ENCODE results near the gene MRPL42.

MRPL42 gene

GRCh38 chr12:93500667-93501066 is 33.4 kb downstream of the MRPL42 start:
- DNase-seq, result no peak

DNA sequence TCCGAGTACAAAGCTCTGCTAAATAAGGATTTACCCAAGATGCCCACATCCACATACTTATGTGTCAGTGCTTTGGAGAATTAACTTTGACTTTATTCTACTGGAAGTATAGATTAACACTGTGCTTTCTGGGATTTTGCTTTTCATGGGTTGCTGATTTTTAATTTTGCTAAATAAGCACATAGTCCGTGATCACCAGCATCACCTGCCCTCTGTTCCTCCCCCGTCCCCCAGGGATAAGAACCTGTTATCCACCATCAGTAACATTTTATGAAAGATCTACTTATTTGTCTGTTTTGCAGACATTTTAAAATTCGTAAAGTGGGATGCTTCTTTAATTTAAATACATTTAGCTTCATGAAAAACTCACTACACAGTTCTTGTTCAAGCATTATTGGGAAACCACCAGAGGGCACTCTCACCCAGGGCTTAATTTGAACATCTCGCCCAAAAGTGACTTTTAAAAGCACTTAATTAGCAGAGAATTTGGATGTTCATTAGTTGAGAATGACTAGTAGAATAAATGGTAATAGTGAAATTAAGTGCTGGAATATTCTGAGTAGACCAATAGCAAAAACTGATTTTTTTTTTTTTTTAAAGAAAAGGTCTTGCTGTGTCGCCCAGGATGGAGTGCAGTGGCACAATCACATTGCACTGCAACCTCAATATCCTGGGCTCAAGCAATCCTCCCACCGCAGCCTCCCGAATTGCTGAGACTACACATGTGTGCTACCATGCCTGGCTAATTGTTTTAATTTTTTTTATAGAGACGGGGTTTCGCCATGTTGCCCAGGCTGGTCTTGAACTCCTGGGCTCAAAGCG is 35.7 kb downstream of the MRPL42 start:
- DNase-seq, result peak; percentile 55 to 73

DNA sequence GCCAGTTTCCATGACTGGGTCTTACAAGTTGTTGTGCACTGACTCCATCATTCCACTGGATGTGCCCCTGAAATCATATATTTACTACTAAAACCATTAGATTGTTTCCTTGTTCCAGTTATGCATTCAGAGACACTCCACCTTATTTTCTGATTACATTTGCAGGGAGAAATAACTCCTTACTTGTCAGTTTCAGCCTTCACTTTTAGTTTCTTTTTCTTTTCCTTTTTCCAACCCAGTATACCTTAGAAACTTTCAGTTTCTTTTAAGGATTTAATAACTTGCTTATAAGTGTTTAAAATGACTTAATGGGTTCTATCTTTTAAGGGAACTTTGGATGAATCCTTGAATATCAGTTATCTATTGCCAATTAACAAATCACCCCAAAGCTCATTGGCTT is 39.9 kb downstream of the MRPL42 start:
- DNase-seq, result no peak

GRCh38 chr12:93509506-93509905 is 42.2 kb downstream of the MRPL42 start:
- no peak for DNase-seq

DNA sequence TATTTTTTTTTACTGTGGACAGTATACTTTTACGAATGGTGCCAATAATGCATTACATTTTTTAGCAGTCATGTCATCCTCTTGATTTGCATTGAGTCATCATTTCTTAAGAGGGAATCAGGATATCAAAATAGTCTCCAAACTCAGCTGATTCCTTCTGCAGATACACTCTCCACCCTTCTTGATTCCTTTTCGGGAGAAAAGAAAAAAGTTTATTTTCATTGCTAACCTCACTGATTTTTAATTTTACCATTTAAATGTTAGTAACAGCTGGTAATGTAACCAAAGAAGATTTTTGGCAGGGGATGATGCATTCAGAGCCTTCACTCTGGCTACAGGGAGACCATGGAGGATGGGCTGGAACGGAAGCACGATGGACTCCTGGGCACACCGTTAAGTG is 47.5 kb downstream of the MRPL42 start:
- no peak for DNase-seq

GRCh38 chr12:93518725-93519124 is 51.4 kb downstream of the MRPL42 start:
- no peak for DNase-seq

GRCh38 chr12:93519859-93520258 is 52.5 kb downstream of the MRPL42 start:
- DNase-seq, result no peak

DNA sequence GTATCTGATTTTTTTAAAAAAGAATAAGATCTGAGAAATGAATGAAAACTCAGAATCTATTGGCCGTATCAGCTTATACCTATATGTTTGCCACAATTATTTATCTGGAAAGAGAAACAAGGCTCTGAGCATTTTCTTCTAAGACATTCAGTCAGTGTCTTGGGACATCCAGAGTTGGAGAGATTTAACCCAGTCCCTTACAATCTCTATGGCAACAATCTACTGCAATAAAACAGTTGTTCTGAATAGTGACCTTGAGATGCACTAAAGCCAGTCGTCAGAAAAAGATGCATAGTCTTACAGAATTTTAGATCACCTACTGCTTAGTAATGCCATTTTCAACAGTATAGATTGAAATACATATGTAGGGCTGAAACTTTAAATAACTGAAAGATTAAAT is 53.1 kb downstream of the MRPL42 start:
- DNase-seq, result no peak

GRCh38 chr12:93521225-93522080 is 54.1 kb downstream of the MRPL42 start:
- no peak for DNase-seq

DNA sequence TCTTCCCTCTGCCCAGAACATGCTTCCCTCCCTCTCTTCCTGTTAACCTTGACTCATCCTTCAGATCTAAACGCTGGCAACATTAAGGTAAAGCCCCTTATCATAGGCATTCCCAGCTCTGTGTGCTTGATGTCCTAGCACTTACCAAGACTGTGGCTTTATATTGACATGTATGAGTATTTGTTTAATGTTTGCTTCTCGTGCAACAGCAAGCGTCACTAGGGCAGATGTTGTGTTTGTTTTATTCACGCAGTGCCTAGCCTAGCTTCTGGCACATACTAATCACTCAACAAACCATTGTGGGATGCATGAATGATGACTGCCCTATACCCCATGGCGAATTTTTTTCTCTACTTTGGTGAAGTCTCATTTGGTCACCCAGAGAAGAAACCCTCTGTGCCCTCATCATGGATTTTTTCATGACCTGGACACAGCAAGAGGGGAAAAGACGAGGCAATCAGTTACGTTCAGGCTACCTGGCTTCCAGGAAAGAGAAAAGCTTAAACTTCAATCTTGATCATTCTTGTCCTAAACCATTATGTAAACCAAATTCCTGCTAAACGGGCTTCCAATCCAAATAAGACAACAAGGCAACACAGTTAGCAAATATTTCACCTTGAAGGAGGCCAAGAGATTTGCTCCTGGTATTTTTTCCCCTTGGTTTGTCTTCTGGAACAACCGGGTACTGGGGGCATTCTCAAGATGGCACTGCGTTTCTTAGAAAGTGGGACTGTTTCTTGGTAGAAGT is 57.2 kb downstream of the MRPL42 start:
- DNase-seq, result no peak

- no peak for DNase-seq
Measured at GRCh38 chr12:93526786-93527428, 59.6 kb downstream of the MRPL42 start.

DNA sequence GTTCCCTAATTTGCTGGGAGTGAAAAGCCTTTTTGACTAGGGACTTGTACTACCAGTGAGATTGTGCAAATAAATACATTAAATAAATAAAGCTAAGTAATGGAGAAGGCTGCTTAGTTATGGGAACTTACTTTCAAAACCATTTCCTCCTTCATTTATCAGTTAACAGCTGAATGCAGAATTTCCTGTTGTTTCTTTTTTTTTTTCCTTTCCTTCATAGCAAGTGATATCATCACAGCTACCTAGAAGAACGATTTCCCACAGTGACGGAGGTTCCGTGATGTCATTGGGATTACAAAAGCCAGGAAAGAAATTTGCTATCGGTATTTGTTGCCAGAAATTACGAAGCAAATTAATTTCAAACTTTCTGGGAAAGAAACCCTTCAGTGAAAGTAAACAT is 63.0 kb downstream of the MRPL42 start:
- DNase-seq, result no peak

DNA sequence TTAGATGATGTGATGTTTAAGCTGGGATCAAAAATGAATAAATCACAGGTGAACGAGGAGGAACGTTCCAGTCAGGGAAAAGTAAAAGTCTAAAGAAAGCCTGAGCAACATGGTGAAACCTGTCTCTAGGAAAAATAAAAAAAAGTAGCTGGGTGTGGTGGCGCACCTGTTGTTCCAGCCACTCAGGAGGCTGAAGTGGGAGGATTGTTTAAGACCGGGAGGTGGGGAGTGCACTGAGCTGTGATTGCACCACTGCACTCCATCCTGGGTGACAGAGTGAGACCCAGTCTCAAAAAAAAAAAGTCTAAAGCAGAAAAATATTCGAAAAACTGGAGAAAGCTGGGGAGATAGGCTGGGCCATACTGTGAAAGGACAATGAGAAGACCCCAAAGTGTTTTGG is 66.0 kb downstream of the MRPL42 start:
- DNase-seq, result no peak

DNA sequence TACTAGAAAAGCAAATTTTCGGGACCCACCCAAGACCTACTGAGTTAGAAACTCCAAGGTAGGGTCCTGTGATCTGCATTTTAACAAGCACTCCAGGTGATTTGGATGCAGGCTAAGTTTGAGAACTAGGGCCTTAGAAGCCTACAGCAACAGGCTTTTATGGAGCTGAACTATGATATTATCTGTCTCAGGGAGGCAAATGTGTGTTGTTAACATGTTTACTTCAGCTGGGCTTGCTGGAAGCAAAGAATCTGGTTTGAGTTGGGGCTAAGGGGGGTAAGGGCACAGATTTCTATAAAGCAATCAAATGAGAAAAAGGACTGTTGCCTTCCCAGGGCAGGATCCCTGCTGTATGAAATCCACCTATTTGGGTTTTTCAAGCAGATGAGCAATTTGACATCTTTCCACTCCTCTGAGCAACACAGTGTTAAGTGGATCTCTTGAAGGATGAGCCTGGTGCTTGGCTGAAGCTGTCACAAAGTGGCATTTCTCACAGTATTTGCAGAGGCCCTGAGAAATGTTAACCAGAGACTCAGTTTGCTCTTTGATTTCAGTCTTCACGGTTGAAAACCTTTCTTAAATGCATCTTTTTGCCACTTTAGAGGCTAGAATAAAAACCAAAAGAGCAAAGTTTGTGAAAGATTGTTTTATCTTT is 68.9 kb downstream of the MRPL42 start:
- no peak for DNase-seq

- no peak for DNase-seq
Measured at GRCh38 chr12:93536766-93537488, 69.6 kb downstream of the MRPL42 start.

- DNase-seq, result no peak
Measured at GRCh38 chr12:93537769-93538168, 70.5 kb downstream of the MRPL42 start.

DNA sequence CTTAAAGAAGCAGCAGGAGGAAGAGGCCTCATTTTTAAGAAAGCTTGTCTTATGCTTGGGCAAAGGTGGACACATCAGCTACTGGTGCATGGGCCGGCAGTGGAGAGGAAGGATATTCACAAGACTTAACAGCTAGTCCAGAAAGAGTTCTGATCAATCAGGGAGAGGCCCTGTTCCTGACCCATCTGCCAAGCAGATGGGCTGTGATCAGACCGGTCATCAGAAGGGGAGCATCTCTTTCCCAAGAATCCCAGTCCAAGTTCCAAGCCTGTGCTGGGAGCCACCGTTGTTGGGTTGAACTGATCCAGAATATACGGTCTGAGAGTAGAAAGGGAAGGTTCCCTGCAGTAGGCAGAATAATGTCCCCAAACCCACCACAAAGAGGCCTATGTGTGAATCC is 72.5 kb downstream of the MRPL42 start:
- no peak for DNase-seq

DNA sequence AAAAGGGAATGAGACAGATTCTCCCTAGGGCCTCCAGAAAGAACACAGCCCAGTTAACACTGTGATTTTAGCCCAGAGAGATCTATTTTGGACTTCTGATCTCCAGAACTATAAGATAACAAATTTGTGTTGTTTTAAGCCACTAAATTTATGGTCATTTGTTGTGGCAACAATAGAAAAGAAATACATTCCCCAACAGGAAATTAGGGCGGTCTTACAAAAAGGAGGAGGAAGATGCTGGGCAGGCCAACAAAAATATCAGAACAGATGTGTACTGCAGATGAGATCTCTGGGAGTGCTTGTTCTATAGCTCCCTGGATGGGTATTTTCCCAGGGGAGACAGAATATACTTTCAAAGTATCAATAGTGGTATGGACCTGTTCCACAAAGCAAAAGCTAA is 73.2 kb downstream of the MRPL42 start:
- no peak for DNase-seq

DNA sequence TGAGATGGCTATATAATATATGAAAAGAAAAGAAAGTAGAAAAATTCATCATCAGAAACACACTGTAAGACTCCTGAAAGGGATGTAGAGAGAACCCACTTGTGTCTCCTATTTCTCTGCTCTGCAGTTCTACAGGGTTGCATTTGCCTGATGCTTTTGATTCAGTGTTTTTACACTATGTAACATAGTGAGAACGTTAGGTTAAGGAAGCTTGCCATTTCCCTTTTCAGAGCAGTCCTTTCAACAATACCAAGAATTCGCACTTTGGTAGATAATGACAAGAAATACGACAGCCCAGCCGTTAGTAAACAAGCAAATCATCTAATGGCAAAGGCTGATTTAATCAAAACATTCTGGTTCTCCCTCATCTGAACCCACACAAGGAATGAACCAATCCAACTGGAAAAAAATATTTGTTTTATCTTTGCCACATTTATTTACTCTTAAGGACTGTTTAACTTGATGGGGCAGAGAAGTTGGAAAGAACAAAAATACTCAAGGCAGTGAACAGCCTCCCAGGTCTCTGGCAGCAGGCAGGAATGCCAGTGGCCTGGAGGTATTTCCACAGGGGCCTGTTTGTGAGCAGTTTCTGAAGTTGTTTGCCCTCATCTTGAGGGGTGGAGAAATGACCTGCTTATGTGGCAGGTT is 74.4 kb downstream of the MRPL42 start:
- DNase-seq, result no peak

DNA sequence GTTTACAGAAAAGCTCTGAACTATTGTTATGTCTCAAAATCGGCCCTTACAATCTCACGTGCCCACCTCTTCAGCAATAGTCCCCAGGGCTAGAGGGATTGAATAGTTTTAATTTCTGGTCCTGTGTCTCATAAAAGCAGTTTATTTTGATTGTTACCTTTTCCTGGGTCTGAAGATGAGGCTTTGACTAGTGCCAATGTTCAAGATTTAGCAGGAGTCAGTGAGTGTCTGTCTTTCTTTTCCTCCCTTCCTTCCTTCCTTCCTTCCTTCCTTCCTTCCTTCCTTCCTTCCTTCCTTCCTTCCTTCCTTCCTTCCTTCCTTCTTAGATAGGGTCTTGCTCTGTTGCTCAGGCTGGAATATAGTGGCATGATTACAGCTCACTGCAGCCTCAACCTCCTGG is 80.5 kb downstream of the MRPL42 start:
- DNase-seq, result no peak

GRCh38 chr12:93549174-93549573 is 81.9 kb downstream of the MRPL42 start:
- DNase-seq, result no peak

Data from stimulated activated CD4-positive, alpha-beta T cell treated with anti-CD3 and anti-CD28 coated beads, Interleukin-2, amount 100 ng/mL, for 24 hours (primary cell).